Adrenal gland (tissue), 12 donors: ENCODE measurements around the gene OR8D1. TPM values are rescaled to one million over a fixed set of nuclear protein-coding genes. Genes with fewer than 3 reads are reported as not detected.

Experiments used
- DNase-seq, 7 donors: peaks; one replicate each; pipeline ENCODE4 v3.0.0-alpha.2; 2019 to 2020
- H3K27ac ChIP-seq, 5 donors: fragments of 200-600 bp; sonication (generic) in 4 of 5; 1 replicate in 3 of 5; 2 replicates in 2 of 5; pipeline versions ENCODE4 v1.5.1 to v1.8.0; 2016 to 2020; ENCODE audit warnings: mild to moderate bottlenecking in 1 of 5
- H3K27me3 ChIP-seq: fragments of 200-600 bp; 2 replicates; pipeline ENCODE4 v1.8.0; 2021
- H3K36me3 ChIP-seq, 2 donors: fragments of 200-600 bp; replicated peaks in 1 of 2; 1 replicate in 1 of 2; 2 replicates in 1 of 2; pipeline versions ENCODE4 v1.5.1 to v1.8.0; 2018 to 2022
- H3K4me1 ChIP-seq, 2 donors: fragments of 200-600 bp; replicated peaks in 1 of 2; 1 replicate in 1 of 2; 2 replicates in 1 of 2; pipeline versions ENCODE4 v1.5.1 to v1.8.0; 2018 to 2021
- H3K4me3 ChIP-seq, 4 donors: fragments of 200-600 bp; sonication (generic) in 3 of 4; one replicate each; pipeline ENCODE4 v1.5.1; 2016 to 2018
- H3K9me3 ChIP-seq, 3 donors: fragments of 200-600 bp; sonication (generic) in 1 of 3; replicated peaks in 1 of 3; 1 replicate in 2 of 3; 2 replicates in 1 of 3; pipeline versions ENCODE4 v1.5.1 to v1.8.0; 2016 to 2021
- CTCF ChIP-seq, 6 experiments: fragments of 450-650 bp in 4 of 6; fragments of 200-600 bp in 2 of 6; sonication (generic) in 1 of 6; IDR thresholded peaks; 1 replicate in 5 of 6; 2 replicates in 1 of 6; pipeline versions ENCODE4 v1.5.1 to v1.8.0; 2016 to 2021; ENCODE audit warnings: antibody characterized with exemption in 6 of 6, mild to moderate bottlenecking in 2 of 6, moderate library complexity in 1 of 6
- POLR2A ChIP-seq, 2 donors: fragments of 450-650 bp; IDR thresholded peaks; one replicate each; pipeline ENCODE4 v1.6.1; 2017; ENCODE audit warnings: antibody characterized with exemption in 2 of 2, mild to moderate bottlenecking in 2 of 2, moderate library complexity in 1 of 2
- WGBS, 4 donors: extraction: QIAGEN DNeasy Blood & Tissue Kit in 2 of 4; methylation state at CpG; one replicate each; pipeline versions ENCODE4 v1.1.5 to v1.1.7; 2013 to 2017; 5-methylcytosine and 5-hydroxymethylcytosine counted together
- intact Hi-C, 2 donors: fragments of 100-400 bp; cut with DNase I; formaldehyde crosslinking; loops; one replicate each; pipeline versions ENCODE4 v1.14.1 to v1.15.0; 2022 to 2023
- polyA plus RNA-seq, 3 donors: library from polyadenylated mRNA; stranded (reverse); fragments of 200-250 nt in 2 of 3; fragments of 350-450 nt in 1 of 3; fragmentation: Illumina TruSeq in 1 of 3; extraction: RNeasy Lipid Tissue Mini Kit (QIAGEN cat#74804) in 1 of 3; gene quantifications; one replicate each; pipeline ENCODE4 v1.2.3, GENCODE V29; 2013 to 2014
- total RNA-seq, 9 donors: library from RNA; depleted of rRNA in 4 of 9; stranded (reverse); fragments of >200 nt in 4 of 9; fragments of 120-200 nt in 1 of 9; fragmentation: NEBNext Ultra II Directional in 1 of 9; extraction: Animal tissue kit (Norgen Biotek cat#: 25700) in 1 of 9; gene quantifications; one replicate each; pipeline versions ENCODE4 v1.1.0 to v1.2.4, GENCODE V29; 2013 to 2023
- donor health status: healthy with polysubstance abuse.
- donor health status: Bipolar disorder and iron deficiency.
- donor health status: DM: yes; HTN: yes; CAD: no.
- donor health status: DM: no; HTN: no; CAD: no.
- donor health status: DM: no; HTN: no; CAD: no.
- donor health status: DM: yes; HTN: yes; CAD: no.

Gene OR8D1
- total and polyA plus RNA-seq, 12 donors = not detected

DNA sequence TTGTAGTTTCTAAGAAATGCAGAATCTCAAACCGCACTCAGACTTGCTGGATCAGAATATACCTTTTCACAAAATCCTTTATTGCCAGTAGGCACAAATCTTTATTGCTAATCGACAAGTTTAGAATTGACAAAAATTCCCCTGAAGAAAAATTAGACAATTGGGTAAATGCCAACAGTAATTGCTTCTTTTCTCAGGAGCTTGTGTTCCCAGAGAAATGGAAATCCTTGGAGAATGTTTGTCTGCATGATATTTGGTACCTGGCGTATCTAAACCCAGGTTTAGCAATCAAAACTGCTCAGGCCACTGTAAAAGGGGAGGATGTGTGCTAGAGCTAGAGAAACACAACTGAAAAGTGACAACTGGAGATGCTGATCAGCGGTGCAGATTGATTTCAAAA, 57.7 kb downstream of the OR8D1 start, which contains the start of gene OR8G5:
Gene OR8G5 (plus strand): TSS at position 301 of the 400 bp plus-strand sequence. CDS start 8,556 bp downstream, outside the sequence.
- H3K4me1 ChIP-seq = no peaks in the 10 kb centered on the region
- intact Hi-C loops = no loop called here
- TF ChIP-seq POLR2A (IDR thresholded peaks at IDR 0.05) = no peak
- TF ChIP-seq CTCF (IDR thresholded peaks at IDR 0.05) = no peak
- H3K4me3 ChIP-seq = no peak within 1 kb of the TSS
- DNase-seq = no peak
- H3K27me3 ChIP-seq = no peaks in the 10 kb centered on the region
- H3K9me3 ChIP-seq = no peaks in the 10 kb centered on the region
- H3K27ac ChIP-seq = no peak within 1 kb of the TSS
- WGBS, 4 donors = 51 to 86% (median 66%) methylated on average over 4 of the region's 4 CpGs
- H3K36me3 ChIP-seq = no peaks in the 10 kb centered on the region

Other genes with a start within 250 kb of the OR8D1 start
- gene VWA5A, start 198.5 kb downstream of the OR8D1 start, total RNA-seq = 10 to 100 TPM; 22.1 to 81.3 (median 39.9) TPM
- gene VWA5A, start 198.5 kb downstream of the OR8D1 start, polyA plus RNA-seq = 10 to 100 TPM; 16.5 to 50.5 (median 26.4) TPM
- gene OR10D3, start 130.6 kb downstream of the OR8D1 start, total RNA-seq = not detected
- gene OR10D3, start 130.6 kb downstream of the OR8D1 start, polyA plus RNA-seq = not detected
- gene OR8G1, start 72.9 kb downstream of the OR8D1 start, total RNA-seq = not detected
- gene OR8G1, start 72.9 kb downstream of the OR8D1 start, polyA plus RNA-seq = not detected
- gene OR8G5, start 57.6 kb downstream of the OR8D1 start, total RNA-seq = not detected
- gene OR8G5, start 57.6 kb downstream of the OR8D1 start, polyA plus RNA-seq = not detected
- not detected for gene OR8D2, start 6.2 kb upstream of the OR8D1 start, total RNA-seq
- gene OR8D2, start 6.2 kb upstream of the OR8D1 start, polyA plus RNA-seq = not detected
- not detected for gene OR8B2, start 70.5 kb upstream of the OR8D1 start, total RNA-seq
- not detected for gene OR8B2, start 70.5 kb upstream of the OR8D1 start, polyA plus RNA-seq
- not detected for gene OR8B3, start 85.1 kb upstream of the OR8D1 start, total RNA-seq
- not detected for gene OR8B3, start 85.1 kb upstream of the OR8D1 start, polyA plus RNA-seq
- gene OR8B4, start 110.9 kb upstream of the OR8D1 start, total RNA-seq = not detected
- gene OR8B4, start 110.9 kb upstream of the OR8D1 start, polyA plus RNA-seq = not detected
- gene OR8B8, start 131.7 kb upstream of the OR8D1 start, total RNA-seq = not detected
- gene OR8B8, start 131.7 kb upstream of the OR8D1 start, polyA plus RNA-seq = not detected
- not detected for gene OR8B12, start 229.7 kb upstream of the OR8D1 start, total RNA-seq
- gene OR8B12, start 229.7 kb upstream of the OR8D1 start, polyA plus RNA-seq = not detected